OCI-LY7 (cell line): ENCODE results near the gene PRRT1B.

ENCODE experiments used
- EZH2phosphoT487 ChIP-seq: fragments of 200-600 bp; sonication (generic); IDR thresholded peaks from 2 replicates; pipeline ENCODE4 v1.6.1; 2018; ENCODE audit warnings: low read depth, borderline replicate concordance, mild to moderate bottlenecking, mixed run types, antibody characterized with exemption, low read length, moderate library complexity, mixed read lengths
- TF ChIP-seq, protein P1 (sequence below): fragments of 200-600 bp; sonication (generic); conservative IDR thresholded peaks from 2 replicates; pipeline ENCODE4 v1.5.1; 2014; ENCODE audit warnings: mild to moderate bottlenecking, antibody characterized with exemption, low read length, moderate library complexity, mixed read lengths

DNA sequence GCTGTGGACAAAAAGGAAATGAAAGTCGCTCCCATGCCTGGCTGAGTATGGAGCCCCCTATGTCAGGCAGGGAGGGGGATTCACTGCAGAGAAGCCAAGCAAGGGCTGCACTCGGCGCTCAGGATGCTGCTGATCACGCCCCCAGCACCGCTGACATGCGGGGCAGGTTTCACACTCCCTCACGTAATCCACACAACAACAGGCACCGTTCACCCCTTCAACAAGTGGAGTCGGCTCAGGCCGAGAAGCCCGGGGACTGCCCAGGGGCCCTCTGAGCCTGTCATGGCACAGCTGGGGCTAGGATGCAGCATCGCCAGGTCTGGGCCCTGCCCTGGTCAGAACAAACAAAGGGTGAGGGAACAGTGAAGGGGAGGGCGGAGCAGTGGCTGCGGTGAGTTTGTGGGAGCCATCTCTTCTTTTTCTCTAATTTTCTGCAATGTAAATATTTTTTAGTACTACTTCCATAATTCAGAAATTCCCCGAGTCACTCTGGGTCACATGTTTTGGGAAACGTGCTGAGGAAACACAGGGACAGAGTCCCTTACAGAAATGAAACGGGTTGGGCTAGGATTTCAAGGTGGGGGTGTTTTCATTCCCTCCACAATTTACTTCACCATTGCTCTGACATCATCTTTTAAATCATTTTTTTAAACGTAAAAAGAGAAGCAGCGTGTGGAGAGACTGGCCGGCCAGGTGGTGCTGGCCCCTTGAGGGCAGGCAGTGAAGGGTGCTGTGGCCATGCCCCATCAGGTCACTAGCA lies 49.8 kb downstream of the PRRT1B start:
- TF ChIP-seq, protein P1, sequence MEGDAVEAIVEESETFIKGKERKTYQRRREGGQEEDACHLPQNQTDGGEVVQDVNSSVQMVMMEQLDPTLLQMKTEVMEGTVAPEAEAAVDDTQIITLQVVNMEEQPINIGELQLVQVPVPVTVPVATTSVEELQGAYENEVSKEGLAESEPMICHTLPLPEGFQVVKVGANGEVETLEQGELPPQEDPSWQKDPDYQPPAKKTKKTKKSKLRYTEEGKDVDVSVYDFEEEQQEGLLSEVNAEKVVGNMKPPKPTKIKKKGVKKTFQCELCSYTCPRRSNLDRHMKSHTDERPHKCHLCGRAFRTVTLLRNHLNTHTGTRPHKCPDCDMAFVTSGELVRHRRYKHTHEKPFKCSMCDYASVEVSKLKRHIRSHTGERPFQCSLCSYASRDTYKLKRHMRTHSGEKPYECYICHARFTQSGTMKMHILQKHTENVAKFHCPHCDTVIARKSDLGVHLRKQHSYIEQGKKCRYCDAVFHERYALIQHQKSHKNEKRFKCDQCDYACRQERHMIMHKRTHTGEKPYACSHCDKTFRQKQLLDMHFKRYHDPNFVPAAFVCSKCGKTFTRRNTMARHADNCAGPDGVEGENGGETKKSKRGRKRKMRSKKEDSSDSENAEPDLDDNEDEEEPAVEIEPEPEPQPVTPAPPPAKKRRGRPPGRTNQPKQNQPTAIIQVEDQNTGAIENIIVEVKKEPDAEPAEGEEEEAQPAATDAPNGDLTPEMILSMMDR: no peak
- no peak for TF ChIP-seq EZH2phosphoT487
